WTC11 (cell line): ENCODE data around the gene ASTE1. TPM values are rescaled to one million over a fixed set of nuclear protein-coding genes. Genes with fewer than 3 reads are reported as not detected.
A peak's percentile ranks its signal among the peaks of the same experiment; 100 is the strongest.

Source experiments
- ATAC-seq: fragments of 200-7000 bp; cut with Tn5 transposase; 2 replicates; pipeline ENCODE4 v1.10.0; 2021; ENCODE audit warnings: mild to moderate bottlenecking, moderate library complexity
- CTCF ChIA-PET: fragments of 300-600 bp; sonication (Branson Sonifier 250); formaldehyde crosslinking; loops from one replicate; lab custom pipeline; 2021; ENCODE audit warnings: antibody characterized with exemption; lab: Charles Lee
- POLR2A ChIA-PET: fragments of 350-600 bp; sonication (Branson Sonifier 250); formaldehyde crosslinking; loops from one replicate; lab custom pipeline; 2021; ENCODE audit warnings: antibody characterized with exemption; lab: Charles Lee
- DNase-seq: peaks from one replicate; pipeline ENCODE4 v3.0.0; 2021; ENCODE audit warnings: low spot score
- H3K27ac Mint-ChIP-seq: 2 replicates; pipeline ENCODE4 v1.8.0; 2021; ENCODE audit warnings: mixed read lengths
- H3K27me3 Mint-ChIP-seq: 2 replicates; pipeline ENCODE4 v1.8.0; 2021; ENCODE audit warnings: low read depth, mild to moderate bottlenecking, moderate library complexity, mixed read lengths
- H3K36me3 Mint-ChIP-seq: 2 replicates; pipeline ENCODE4 v1.8.0; 2021; ENCODE audit warnings: mixed read lengths
- H3K4me1 Mint-ChIP-seq: 2 replicates; pipeline ENCODE4 v1.8.0; 2022; ENCODE audit warnings: mixed read lengths
- H3K4me3 Mint-ChIP-seq: 2 replicates; pipeline ENCODE4 v1.8.0; 2021; ENCODE audit warnings: mild to moderate bottlenecking, moderate library complexity, mixed read lengths
- H3K9me3 Mint-ChIP-seq: 2 replicates; pipeline ENCODE4 v1.8.0; 2021; ENCODE audit warnings: mixed read lengths
- ATF1 ChIP-seq: sonication (generic); formaldehyde crosslinking; IDR thresholded peaks from 2 replicates; pipeline ENCODE4 v1.8.1; 2023; ENCODE audit warnings: mild to moderate bottlenecking, moderate library complexity, missing genetic modification reagents
- CREB1 ChIP-seq: sonication (generic); formaldehyde crosslinking; IDR thresholded peaks from 2 replicates; pipeline ENCODE4 v1.8.0; 2023; ENCODE audit warnings: mild to moderate bottlenecking, missing genetic modification reagents
- ESRRA ChIP-seq: sonication (generic); formaldehyde crosslinking; IDR thresholded peaks from 2 replicates; pipeline ENCODE4 v1.8.1; 2022; ENCODE audit warnings: mild to moderate bottlenecking, missing genetic modification reagents, borderline replicate concordance
- FOXK1 ChIP-seq: sonication (generic); formaldehyde crosslinking; IDR thresholded peaks from 2 replicates; pipeline ENCODE4 v1.8.0; 2022; ENCODE audit warnings: mild to moderate bottlenecking, moderate library complexity, missing genetic modification reagents
- JUN ChIP-seq: sonication (generic); formaldehyde crosslinking; IDR thresholded peaks from 2 replicates; pipeline ENCODE4 v1.8.0; 2023; ENCODE audit warnings: mild to moderate bottlenecking, missing genetic modification reagents
- MLX ChIP-seq: sonication (generic); formaldehyde crosslinking; IDR thresholded peaks from 2 replicates; pipeline ENCODE4 v1.8.1; 2023; ENCODE audit warnings: mild to moderate bottlenecking, missing genetic modification reagents, moderate library complexity
- NFATC4 ChIP-seq: fragments of 250-450 bp; sonication (Bioruptor Pico); IDR thresholded peaks from 2 replicates; pipeline ENCODE4 v1.9.0; 2021; ENCODE audit warnings: mild to moderate bottlenecking
- PRDM15 ChIP-seq: sonication (generic); formaldehyde crosslinking; IDR thresholded peaks from 2 replicates; pipeline ENCODE4 v1.8.0; 2022; ENCODE audit warnings: missing genetic modification reagents
- SMAD3 ChIP-seq: sonication (generic); formaldehyde crosslinking; IDR thresholded peaks from 2 replicates; pipeline ENCODE4 v1.8.0; 2022; ENCODE audit warnings: missing genetic modification reagents, mild to moderate bottlenecking, borderline replicate concordance
- SMAD4 ChIP-seq: sonication (generic); formaldehyde crosslinking; IDR thresholded peaks from 2 replicates; pipeline ENCODE4 v1.8.0; 2022; ENCODE audit warnings: mild to moderate bottlenecking, missing genetic modification reagents
- SOX15 ChIP-seq: fragments of 250-450 bp; sonication (Bioruptor Pico); IDR thresholded peaks from 2 replicates; pipeline ENCODE4 v1.9.0; 2021; ENCODE audit warnings: mild to moderate bottlenecking
- ZBTB21 ChIP-seq: sonication (generic); formaldehyde crosslinking; IDR thresholded peaks from 2 replicates; pipeline ENCODE4 v1.8.1; 2023; ENCODE audit warnings: mild to moderate bottlenecking, missing genetic modification reagents, borderline replicate concordance
- ZNF317 ChIP-seq: sonication (generic); formaldehyde crosslinking; IDR thresholded peaks from 2 replicates; pipeline ENCODE4 v1.8.1; 2023; ENCODE audit warnings: low read depth, mild to moderate bottlenecking, moderate library complexity, missing genetic modification reagents, borderline replicate concordance
- total RNA-seq: library from RNA; stranded (reverse); gene quantifications from 3 replicates; pipeline ENCODE4 v1.2.3, GENCODE V29; 2021
- TF ChIP-seq, protein P1 (sequence below): fragments of 250-450 bp; sonication (Bioruptor Pico); conservative IDR thresholded peaks from 2 replicates; pipeline ENCODE4 v1.9.0; 2021; ENCODE audit warnings: mild to moderate bottlenecking
- TF ChIP-seq, protein P2 (sequence below): sonication (generic); formaldehyde crosslinking; IDR thresholded peaks from 2 replicates; pipeline ENCODE4 v1.8.1; 2023; ENCODE audit warnings: mild to moderate bottlenecking, moderate library complexity, missing genetic modification reagents
- TF ChIP-seq, protein P3 (sequence below): sonication (generic); formaldehyde crosslinking; IDR thresholded peaks from 2 replicates; pipeline ENCODE4 v1.8.0; 2022; ENCODE audit warnings: mild to moderate bottlenecking, missing genetic modification reagents
- TF ChIP-seq, protein P4 (sequence below): sonication (generic); formaldehyde crosslinking; conservative IDR thresholded peaks from 2 replicates; pipeline ENCODE4 v1.8.1; 2022; ENCODE audit warnings: mild to moderate bottlenecking, missing genetic modification reagents

ASTE1 gene
- total RNA-seq, 1 experiment from 2014 or later = 5.8 TPM

DNA sequence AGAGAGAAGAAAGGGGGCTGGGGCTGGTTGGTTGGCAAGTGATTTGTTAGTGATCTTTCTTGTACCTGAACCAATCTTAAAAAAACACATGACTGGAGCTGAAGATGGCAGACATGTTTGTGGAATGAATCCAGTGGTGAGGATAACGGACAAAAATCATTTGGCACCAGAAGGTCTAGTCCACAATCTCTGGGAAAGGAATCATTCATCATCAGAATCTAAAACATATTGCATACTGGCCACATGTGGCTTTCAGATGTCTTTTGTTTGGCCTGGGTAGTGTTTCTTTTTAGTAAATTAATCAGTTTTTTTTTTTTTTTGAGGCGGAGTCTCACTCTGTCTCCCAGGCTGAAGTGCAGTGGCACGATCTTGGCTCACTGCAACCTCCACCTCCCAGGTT is 5.0 kb upstream of the ASTE1 start (continued):
- TF ChIP-seq ZNF317 (CRISPR knock-in tag) (no peak), CREB1 (CRISPR knock-in tag) (no peak), FOXK1 (CRISPR knock-in tag) (no peak), SMAD4 (CRISPR knock-in tag) (no peak)
- TF ChIP-seq, protein P1, sequence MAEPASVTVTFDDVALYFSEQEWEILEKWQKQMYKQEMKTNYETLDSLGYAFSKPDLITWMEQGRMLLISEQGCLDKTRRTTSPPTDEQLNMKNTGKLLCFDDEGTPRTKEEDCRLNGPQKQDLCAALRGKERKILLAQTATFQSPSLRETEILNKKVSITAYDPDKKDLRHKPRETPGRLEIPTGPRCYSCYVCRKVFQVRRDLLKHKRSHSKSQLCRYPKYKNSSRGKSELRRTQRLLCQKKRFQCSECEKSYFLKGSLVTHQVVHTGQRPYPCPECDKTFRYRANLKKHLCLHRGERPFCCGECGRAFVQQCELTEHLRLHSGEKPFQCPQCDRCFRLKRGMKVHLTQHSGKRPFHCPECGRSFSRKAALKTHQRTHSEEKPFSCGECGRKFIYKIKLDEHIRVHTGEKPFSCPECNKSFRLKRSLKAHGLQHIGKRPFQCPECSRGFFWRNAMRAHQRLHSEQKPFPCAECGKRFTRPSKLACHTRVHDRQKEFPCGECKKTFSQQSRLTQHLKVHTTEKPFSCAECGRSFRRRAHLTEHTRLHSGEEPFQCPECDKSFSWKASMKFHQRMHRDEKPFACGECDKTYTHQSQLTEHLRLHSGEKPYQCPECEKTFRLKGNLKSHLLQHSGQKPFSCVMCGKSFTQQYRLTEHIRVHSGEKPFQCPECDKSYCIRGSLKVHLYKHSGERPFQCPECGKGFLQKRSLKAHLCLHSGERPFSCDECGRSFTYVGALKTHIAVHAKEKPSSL = no peak
- TF ChIP-seq, protein P2, sequence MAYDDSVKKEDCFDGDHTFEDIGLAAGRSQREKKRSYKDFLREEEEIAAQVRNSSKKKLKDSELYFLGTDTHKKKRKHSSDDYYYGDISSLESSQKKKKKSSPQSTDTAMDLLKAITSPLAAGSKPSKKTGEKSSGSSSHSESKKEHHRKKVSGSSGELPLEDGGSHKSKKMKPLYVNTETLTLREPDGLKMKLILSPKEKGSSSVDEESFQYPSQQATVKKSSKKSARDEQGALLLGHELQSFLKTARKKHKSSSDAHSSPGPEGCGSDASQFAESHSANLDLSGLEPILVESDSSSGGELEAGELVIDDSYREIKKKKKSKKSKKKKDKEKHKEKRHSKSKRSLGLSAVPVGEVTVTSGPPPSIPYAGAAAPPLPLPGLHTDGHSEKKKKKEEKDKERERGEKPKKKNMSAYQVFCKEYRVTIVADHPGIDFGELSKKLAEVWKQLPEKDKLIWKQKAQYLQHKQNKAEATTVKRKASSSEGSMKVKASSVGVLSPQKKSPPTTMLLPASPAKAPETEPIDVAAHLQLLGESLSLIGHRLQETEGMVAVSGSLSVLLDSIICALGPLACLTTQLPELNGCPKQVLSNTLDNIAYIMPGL (CRISPR knock-in tag) = no peak

DNA sequence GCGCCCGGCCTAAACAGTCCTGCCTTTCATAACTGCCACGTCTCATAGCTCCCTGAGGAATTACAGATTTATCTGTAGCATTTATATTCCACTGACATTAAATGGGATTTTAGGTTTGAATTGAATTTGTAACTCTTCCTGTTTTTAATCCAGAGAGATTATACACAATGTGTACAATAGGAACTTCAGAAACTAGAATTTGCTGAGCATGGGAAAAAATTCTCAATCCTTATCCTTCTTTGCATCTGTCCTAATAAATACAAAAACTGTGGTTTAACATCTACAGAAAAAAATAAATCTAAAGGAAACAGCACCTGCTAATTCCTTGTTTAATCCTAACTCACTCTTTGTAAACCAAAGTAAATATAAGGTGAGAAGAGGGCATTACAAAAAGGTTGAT is 2.2 kb upstream of the ASTE1 start:
- Mint-ChIP-seq H3K27me3 (peaks cover 3% of the 10 kb centered on the region; the same call in 1 of the 2 replicates), H3K27ac (no peak overlapping the region), H3K9me3 (no peaks in the 10 kb centered on the region), H3K4me3 (no peak overlapping the region), H3K36me3 (peaks cover 8% of the 10 kb centered on the region), H3K4me1 (peaks cover 15% of the 10 kb centered on the region)
- no peak for ATAC-seq
- DNase-seq = no peak
- CTCF ChIA-PET = no interaction called here
- POLR2A ChIA-PET = no interaction called here
- TF ChIP-seq SOX15 (CRISPR knock-in tag) = no peak
- TF ChIP-seq JUN = no peak
- no peak for TF ChIP-seq ESRRA (CRISPR knock-in tag)

DNA sequence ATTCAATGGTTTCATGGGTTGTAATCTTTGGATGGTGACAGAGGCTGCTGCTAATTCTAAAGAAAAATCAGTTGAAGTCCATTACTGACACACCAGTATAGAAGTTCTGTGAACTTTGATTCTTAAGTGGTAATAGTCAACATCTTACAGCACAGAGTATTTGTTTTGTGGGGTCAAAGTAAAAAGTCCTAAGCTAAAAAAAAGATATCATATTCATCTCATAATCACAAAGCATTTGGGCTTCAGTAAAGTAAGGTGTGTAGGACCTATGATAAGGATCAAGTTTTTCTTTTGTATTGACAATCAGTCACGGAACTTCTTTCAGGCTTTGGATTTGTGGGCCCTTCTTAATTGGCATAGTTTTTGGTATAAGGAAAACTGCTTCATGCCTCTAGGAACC is 1.1 kb downstream of the ASTE1 start:
- POLR2A ChIA-PET = no interaction called here
- Mint-ChIP-seq H3K4me3 (peak overlapping the region; percentile 72), H3K4me1 (peaks cover 15% of the 10 kb centered on the region), H3K9me3 (no peaks in the 10 kb centered on the region), H3K27ac (no peak overlapping the region), H3K36me3 (peaks cover 13% of the 10 kb centered on the region), H3K27me3 (peaks cover 3% of the 10 kb centered on the region; the same call in 1 of the 2 replicates)
- no peak for TF ChIP-seq MLX (CRISPR knock-in tag)
- TF ChIP-seq ZBTB21 (CRISPR knock-in tag) = no peak
- no peak for TF ChIP-seq PRDM15 (CRISPR knock-in tag)
- no peak for DNase-seq
- CTCF ChIA-PET = interaction anchor here (1.3 kb wide), 1 partner anchor 1009 kb away, joined by 3 read pairs; the partner anchor contains the start of gene CPNE4
- ATAC-seq = no peak

DNA sequence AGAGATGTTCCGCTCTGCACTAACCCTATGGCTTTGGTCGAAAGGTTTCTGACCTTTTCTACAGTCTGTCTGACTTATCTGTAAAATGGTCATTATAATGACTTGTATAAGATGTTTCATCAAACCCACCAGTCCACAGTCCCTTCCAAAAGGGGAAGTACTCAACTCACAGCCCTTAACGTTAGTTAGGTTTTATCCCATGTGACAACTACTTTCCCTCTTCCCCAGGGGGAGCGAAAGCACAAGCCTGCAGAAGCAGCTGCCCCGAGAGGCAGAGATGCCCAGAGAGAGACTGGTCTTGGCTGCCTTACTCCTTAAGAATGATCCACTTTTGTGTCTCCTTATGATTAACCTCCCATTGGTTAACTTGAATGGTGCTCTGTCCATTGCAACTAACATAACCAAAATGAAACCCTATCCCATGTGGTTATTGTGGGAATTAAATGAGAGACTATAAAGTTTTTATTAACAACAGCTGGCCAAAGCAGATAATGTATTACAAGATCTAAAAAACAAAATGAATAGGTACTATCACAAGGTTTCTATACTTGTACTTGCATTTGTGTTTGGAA is 6.4 kb downstream of the ASTE1 start:
- no peak overlapping the region for H3K27ac Mint-ChIP-seq
- H3K27me3 Mint-ChIP-seq = no peaks in the 10 kb centered on the region
- no peak for TF ChIP-seq PRDM15 (CRISPR knock-in tag)
- TF ChIP-seq ESRRA (CRISPR knock-in tag) = no peak
- TF ChIP-seq, protein P3, sequence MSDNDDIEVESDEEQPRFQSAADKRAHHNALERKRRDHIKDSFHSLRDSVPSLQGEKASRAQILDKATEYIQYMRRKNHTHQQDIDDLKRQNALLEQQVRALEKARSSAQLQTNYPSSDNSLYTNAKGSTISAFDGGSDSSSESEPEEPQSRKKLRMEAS = no peak
- TF ChIP-seq NFATC4 = no peak
- no peak for TF ChIP-seq SMAD3 (CRISPR knock-in tag)
- TF ChIP-seq ATF1 (CRISPR knock-in tag) = no peak
- TF ChIP-seq, protein P4, sequence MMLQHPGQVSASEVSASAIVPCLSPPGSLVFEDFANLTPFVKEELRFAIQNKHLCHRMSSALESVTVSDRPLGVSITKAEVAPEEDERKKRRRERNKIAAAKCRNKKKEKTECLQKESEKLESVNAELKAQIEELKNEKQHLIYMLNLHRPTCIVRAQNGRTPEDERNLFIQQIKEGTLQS (CRISPR knock-in tag) = no peak

More for the DNA sequence above, 6.4 kb downstream of the ASTE1 start:
- no peaks in the 10 kb centered on the region for H3K4me1 Mint-ChIP-seq
- DNase-seq = no peak
- peaks cover 24% of the 10 kb centered on the region for H3K36me3 Mint-ChIP-seq
- H3K4me3 Mint-ChIP-seq = no peak overlapping the region
- ChIA-PET CTCF (no interaction called here), POLR2A (no interaction called here)
- peak; percentile 74 for ATAC-seq
- no peaks in the 10 kb centered on the region for H3K9me3 Mint-ChIP-seq
